ENCODE results near the gene PLEKHB2. TPM values are rescaled to one million over a fixed set of nuclear protein-coding genes. Genes with fewer than 3 reads are reported as not detected.

The PLEKHB2 gene
- total and polyA plus RNA-seq, 9 of the 15 experiments (the other 6 are each of a cell fraction or from before 2014, with no cell fraction given), result 41.3 to 71.5 (median 50.2) TPM

GRCh38 chr2:131093696-131094462 lies 11.3 kb upstream of the PLEKHB2 start (continued):
- TF ChIP-seq CHAMP1 (IDR thresholded peaks at IDR 0.05) (no peak), NONO (IDR thresholded peaks at IDR 0.05; ENCODE audit: low read depth in 2 of 2, low read length in 1 of 2) (no peak), TBP (optimal IDR thresholded peaks at IDR 0.05; ENCODE audit: low read depth, low read length) (peak; percentile 1), MLLT1 (IDR thresholded peaks at IDR 0.05) (0 out of 4 replicates have a peak, but pooled peaks have one; percentile 31 to 63), ARNT (IDR thresholded peaks at IDR 0.05) (peak in 1 of 2 experiments; percentile 66; a peak in 1 of 4 replicates), DIDO1 (tag; IDR thresholded peaks at IDR 0.05; ENCODE audit: low read depth) (no peak), NR4A1 (CRISPR knock-in tag; IDR thresholded peaks at IDR 0.05) (no peak), NR4A1 (tag; IDR thresholded peaks at IDR 0.05) (no peak), HDAC1 (IDR thresholded peaks at IDR 0.05) (peak in 1 of 2 experiments; percentile 45; a peak in 1 of 4 replicates), ZNF639 (CRISPR knock-in tag; conservative IDR thresholded peaks at IDR 0.05 in 1 of 2, IDR thresholded peaks at IDR 0.05 in 1 of 2) (no peak), TCF7L2 (IDR thresholded peaks at IDR 0.05; ENCODE audit: low read depth, low read length) (no peak), SMARCA4 (IDR thresholded peaks at IDR 0.05) (peak; percentile 63; the same call in 1 of the 2 replicates), ZBTB1 (CRISPR knock-in tag; IDR thresholded peaks at IDR 0.05; ENCODE audit: borderline replicate concordance, low read depth) (no peak), ATF1 (CRISPR knock-in tag; IDR thresholded peaks at IDR 0.05) (no peak), ATF1 (tag; IDR thresholded peaks at IDR 0.05) (0 out of 2 replicates have a peak, but pooled peaks have one; percentile 6), SNRNP70 (optimal IDR thresholded peaks at IDR 0.05; ENCODE audit: low read depth, low read length) (no peak), POLR2A (conservative IDR thresholded peaks at IDR 0.05) (peak; percentile 73)
